Right kidney (tissue), 1 donor: ENCODE data around the gene LILRB2.
"Not testable (repeated sequence)": the region's sequence is repeated elsewhere in the genome, so short reads cannot be mapped to it uniquely, and the experiment has no call there.

Experiments
- DNase-seq: peaks from one replicate; pipeline ENCODE4 v3.0.0-alpha.2; 2016

LILRB2 gene

GRCh38 chr19:54305141-54305540 lies 24.2 kb upstream of the LILRB2 start:
- no peak for DNase-seq

GRCh38 chr19:54302257-54302656 lies 21.3 kb upstream of the LILRB2 start:
- no peak for DNase-seq

GRCh38 chr19:54299515-54299914 lies 18.6 kb upstream of the LILRB2 start:
- DNase-seq, result no peak

GRCh38 chr19:54299126-54299498 lies 18.2 kb upstream of the LILRB2 start:
- DNase-seq, result no peak

- no peak for DNase-seq
These were observed 17.6 kb upstream of the LILRB2 start for GRCh38 chr19:54298357-54299125.

GRCh38 chr19:54297759-54298305 lies 16.9 kb upstream of the LILRB2 start:
- DNase-seq, result no peak

GRCh38 chr19:54294539-54294938 lies 13.6 kb upstream of the LILRB2 start:
- DNase-seq, result no peak

- not testable (repeated sequence) for DNase-seq
These were observed 8.2 kb upstream of the LILRB2 start for GRCh38 chr19:54289160-54289559.

- DNase-seq, result no peak
These were observed 6.5 kb upstream of the LILRB2 start for GRCh38 chr19:54287456-54287855.

- not testable (repeated sequence) for DNase-seq
These were observed 5.4 kb upstream of the LILRB2 start for GRCh38 chr19:54286283-54286682.

GRCh38 chr19:54285427-54286056 lies 4.6 kb upstream of the LILRB2 start:
- DNase-seq, result not testable (repeated sequence)

- no peak for DNase-seq
These were observed 2.0 kb upstream of the LILRB2 start for GRCh38 chr19:54282686-54283470.

GRCh38 chr19:54281729-54282075 lies 792 bp upstream of the LILRB2 start:
- DNase-seq, result not testable (repeated sequence)

GRCh38 chr19:54280441-54280840 lies 469 bp downstream of the LILRB2 start:
- not testable (repeated sequence) for DNase-seq

GRCh38 chr19:54280025-54280424 lies 885 bp downstream of the LILRB2 start:
- DNase-seq, result not testable (repeated sequence)

GRCh38 chr19:54279406-54279962 lies 1.4 kb downstream of the LILRB2 start:
- no peak for DNase-seq

GRCh38 chr19:54278571-54279195 lies 2.2 kb downstream of the LILRB2 start:
- DNase-seq, result not testable (repeated sequence)

- DNase-seq, result not testable (repeated sequence)
These were observed 2.9 kb downstream of the LILRB2 start for GRCh38 chr19:54278056-54278455.

- DNase-seq, result not testable (repeated sequence)
These were observed 3.7 kb downstream of the LILRB2 start for GRCh38 chr19:54277111-54277615.

GRCh38 chr19:54275951-54276350 lies 5.0 kb downstream of the LILRB2 start:
- no peak for DNase-seq

GRCh38 chr19:54274516-54274915 lies 6.4 kb downstream of the LILRB2 start:
- DNase-seq, result not testable (repeated sequence)

- DNase-seq, result no peak
These were observed 7.1 kb downstream of the LILRB2 start for GRCh38 chr19:54273821-54274220.
